Right lung (tissue), 5 donors: ENCODE results near the gene SPRED3. TPM values are rescaled to one million over a fixed set of nuclear protein-coding genes. Genes with fewer than 3 reads are reported as not detected.
"Not testable (repeated sequence)": the region's sequence is repeated elsewhere in the genome, so short reads cannot be mapped to it uniquely, and the experiment has no call there.

Source experiments
- DNase-seq, 2 donors: peaks; one replicate each; pipeline ENCODE4 v3.0.0-alpha.2; 2013
- polyA plus RNA-seq, 5 donors: library from polyadenylated mRNA; unstranded; fragments of 120-200 nt; gene quantifications; one replicate each; pipeline versions ENCODE4 v1.2.1 to v1.2.3, GENCODE V29; 2013; ENCODE audit warnings: inconsistent platforms in 1 of 5, low replicate concordance in 1 of 5; ENCODE audit not compliant: insufficient read length in 5 of 5, insufficient read depth in 1 of 5

Gene SPRED3
- polyA plus RNA-seq, 5 donors: 0.19 to 0.67 (median 0.41) TPM

- no peak for DNase-seq
These were observed 1.7 kb downstream of the SPRED3 start for GRCh38 chr19:38389957-38390924.

DNA sequence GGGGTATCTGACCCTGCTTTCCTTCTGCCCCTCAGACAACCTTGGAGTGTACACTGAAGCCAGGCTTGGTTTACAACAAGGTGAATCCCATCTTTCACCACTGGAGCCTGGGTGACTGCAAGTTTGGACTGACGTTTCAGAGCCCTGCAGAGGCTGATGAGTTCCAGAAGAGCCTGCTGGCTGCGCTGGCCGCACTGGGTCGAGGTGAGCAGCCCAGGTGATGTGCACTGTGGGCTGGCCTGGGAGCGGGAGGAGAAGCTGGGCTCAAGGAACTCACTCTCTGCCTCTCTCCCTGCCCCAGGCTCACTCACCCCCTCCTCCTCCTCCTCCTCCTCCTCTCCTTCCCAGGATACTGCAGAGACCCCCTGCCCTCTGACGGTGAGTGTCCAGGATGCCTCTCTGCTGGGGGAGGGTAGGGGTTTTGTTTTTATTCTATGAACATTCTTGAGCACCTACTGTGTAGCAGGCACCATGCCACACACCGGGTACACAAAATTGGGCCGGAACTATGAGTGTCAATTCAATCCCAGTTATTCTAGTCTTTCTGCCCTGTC lies 3.5 kb downstream of the SPRED3 start:
- DNase-seq: no peak

- DNase-seq: no peak
These were observed 4.3 kb downstream of the SPRED3 start for GRCh38 chr19:38392707-38393308.

DNA sequence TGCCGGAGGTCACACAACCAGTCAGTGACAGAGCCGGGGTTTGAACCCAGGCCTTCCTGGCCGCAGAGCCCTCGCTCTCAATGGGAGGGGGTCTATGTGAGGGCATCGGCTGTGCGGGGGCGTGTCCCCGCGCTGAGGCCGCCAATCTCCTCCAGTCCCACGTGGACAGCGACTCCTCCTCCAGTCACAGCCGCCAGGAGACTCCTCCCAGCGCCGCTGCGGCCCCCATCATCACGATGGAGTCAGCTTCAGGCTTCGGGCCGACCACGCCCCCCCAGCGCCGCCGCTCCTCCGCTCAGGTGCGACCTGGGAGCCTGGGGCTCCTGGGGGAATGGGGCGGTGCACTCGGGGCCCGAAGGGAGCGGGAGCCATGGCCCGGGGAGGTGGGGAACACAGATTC lies 6.0 kb downstream of the SPRED3 start:
- DNase-seq: no peak

GRCh38 chr19:38395381-38396114 lies 7.1 kb downstream of the SPRED3 start:
- no peak for DNase-seq

DNA sequence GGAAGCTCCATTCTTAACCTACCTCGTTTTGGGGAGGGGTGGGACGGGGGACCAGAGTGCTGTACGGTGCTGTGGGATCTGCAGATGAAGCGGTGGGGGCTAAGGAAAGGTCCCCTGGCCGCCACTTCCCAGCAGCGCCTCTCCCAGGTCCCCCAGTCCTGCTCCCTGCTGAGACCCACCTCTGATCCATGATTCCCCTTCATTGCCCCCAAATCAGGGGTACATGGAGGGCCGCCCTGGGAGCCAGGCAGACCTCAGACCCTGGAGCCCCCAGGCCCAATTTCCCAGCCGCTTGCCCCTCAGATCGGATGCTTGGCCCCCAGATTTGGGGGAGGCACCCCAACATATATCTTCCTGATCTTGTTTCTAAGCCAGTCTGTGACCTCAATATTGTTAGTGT lies 10.6 kb downstream of the SPRED3 start:
- no peak for DNase-seq

DNA sequence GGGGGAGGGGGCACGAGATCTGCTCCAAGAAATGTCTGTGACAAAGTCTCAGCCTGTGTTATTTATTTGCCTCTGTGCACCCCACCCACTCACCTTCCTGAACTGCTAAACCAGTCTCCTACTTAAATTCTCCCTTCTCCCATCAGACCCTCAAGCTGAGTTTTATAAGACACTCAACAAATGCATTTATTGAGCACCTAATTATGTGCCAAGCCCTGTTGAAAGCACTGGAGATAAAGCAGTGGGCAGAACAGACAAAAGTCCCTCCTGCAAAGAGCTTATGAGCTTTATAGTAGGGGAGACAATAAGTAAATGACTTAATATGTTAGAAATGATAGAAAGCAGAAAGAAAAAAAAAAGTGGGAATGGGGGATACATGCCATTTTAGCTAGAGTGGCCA lies 11.0 kb downstream of the SPRED3 start:
- no peak for DNase-seq

GRCh38 chr19:38400361-38400760 lies 11.9 kb downstream of the SPRED3 start:
- no peak for DNase-seq

- DNase-seq: no peak
These were observed 12.7 kb downstream of the SPRED3 start for GRCh38 chr19:38401148-38401547.

DNA sequence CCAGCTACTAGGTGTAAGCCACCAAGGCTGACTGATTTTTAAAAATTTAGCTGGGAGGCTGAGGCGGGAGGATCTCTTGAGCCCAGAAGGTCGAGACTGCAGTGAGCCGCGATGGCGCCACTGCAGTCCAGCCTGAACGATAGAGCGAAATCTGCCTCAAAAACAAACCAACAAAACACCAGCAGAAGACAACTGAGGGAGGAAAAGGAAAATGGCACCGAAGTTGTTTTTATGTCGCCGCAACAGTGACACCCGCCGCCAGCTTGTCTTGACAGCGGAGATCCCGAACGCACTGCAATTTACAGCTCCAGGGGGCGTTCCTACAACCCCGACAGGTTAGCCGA lies 14.1 kb downstream of the SPRED3 start:
- DNase-seq: no peak

GRCh38 chr19:38402967-38403674 lies 14.6 kb downstream of the SPRED3 start, which contains the start of gene FAM98C:
Gene FAM98C, plus strand, starts transcription at chr19:38403093. Its CDS starts 61 bp downstream, at chr19:38403154.
- peak; percentile 97 to 98 for DNase-seq

DNA sequence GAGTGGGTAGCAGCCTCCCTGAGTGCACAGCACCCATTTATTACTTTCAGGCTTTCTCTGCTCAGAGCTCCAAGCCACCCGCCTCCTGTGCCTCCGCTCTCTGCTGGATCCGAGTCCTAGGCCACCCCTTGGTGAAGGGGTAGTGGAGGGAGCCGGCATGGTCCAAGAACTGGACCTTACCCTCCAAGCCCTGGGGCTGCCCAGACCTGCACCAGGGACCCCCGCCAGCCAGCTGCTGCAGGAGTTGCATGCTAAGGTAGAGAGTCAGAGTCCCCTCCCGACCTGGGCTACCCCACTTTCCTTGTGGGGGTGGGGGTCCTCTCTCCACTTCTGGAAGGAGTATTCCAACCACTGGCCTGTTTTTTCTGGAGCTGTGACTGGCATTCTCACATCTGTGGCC lies 16.4 kb downstream of the SPRED3 start:
- DNase-seq: no peak

- no peak for DNase-seq
These were observed 16.8 kb downstream of the SPRED3 start for GRCh38 chr19:38405276-38405675.

DNA sequence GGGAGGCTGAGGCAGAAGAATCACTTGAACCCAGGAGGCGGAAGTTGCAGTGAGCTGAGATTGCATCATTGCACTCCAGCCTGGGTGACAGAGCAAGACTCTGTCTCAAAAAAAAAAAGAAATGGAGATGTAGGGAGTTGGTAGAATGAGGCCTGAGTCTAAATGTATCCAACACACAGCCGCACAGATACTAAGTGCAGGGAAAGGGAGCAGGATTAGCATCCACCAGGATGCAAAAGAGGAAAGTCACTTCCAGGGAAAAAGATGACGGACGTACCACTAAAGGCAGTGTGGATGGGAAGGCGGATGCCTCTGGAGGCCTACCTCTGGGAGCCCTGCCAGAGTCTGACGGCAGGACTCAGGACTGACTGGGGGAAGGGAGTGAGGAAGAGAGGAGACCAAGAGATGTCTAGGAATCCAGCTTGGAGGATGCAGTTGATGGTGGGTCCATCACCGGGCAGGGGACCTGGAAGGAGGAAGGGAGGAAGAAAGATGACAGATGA lies 21.2 kb downstream of the SPRED3 start:
- DNase-seq: no peak

- not testable (repeated sequence) for DNase-seq
These were observed 21.9 kb downstream of the SPRED3 start for GRCh38 chr19:38410407-38410806.

- no peak for DNase-seq
These were observed 22.7 kb downstream of the SPRED3 start for GRCh38 chr19:38411041-38411712.

- not testable (repeated sequence) for DNase-seq
These were observed 23.4 kb downstream of the SPRED3 start for GRCh38 chr19:38411898-38412297.

DNA sequence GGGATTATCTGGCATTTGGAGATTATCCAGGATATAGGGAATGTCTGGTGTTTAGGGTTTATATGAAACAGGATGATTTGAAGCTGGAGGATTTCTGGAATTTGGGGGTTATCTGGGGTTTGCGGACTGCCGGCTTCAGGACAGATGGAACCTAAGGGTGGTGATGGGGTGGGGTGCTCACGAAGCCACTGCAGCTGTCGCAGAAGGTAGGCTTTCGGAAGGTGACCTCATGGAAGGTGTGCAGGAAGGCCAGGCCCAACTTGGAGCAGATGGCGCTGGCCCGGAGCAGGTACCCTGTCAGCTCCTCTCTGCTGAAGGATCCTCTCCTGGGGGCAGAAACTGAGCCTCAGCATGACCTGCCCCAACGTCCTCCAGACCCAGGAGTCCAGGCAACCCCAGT lies 24.0 kb downstream of the SPRED3 start:
- DNase-seq: no peak

DNA sequence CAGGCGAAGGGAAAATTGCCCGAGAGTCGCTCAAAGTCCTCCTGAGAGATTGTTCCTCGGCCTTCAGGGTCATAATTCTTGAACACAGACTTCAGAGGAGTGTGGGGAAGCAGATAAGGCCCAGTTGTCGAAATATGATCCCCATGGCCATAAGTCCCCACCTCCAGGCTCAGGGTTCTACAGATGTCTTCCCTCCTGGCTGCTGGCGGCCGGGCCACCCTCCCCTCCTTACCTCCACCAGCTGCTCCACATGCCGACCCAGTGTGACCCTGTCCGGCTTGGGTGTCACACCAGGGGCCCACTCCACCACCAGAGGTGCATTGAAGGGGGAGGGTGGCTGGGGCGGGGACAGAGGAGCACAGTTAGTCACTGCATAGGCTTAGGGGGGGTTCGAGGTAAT lies 24.5 kb downstream of the SPRED3 start:
- no peak for DNase-seq

DNA sequence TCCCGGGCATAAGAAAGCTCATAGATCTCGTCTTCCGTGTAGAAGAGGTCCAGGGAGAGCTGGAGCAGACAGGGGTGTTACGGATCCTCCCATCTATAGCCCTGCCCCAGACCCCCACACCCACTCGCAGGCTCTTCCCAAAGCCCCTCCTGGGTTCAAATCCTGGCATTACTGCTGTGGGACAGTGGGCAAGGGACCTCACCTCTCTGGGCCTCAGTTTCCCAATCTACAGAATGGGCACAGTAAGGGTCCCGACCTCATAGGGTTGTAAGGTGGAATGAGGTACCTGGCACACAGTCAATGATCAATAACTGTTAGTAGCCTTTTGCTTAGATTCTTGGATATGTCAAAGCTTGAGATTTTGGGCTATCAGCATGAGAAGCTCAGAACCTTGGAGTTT lies 24.9 kb downstream of the SPRED3 start:
- DNase-seq: no peak

GRCh38 chr19:38417146-38417543 lies 28.6 kb downstream of the SPRED3 start:
- no peak for DNase-seq
